DOHH2 (cell line): Measurements from ENCODE around the gene USP16.

Source experiments
- H3F3A ChIP-seq: fragments of 200-600 bp; sonication (generic), shearing (Covaris generic); 2 replicates; pipeline ENCODE4 v1.6.0; 2016; ENCODE audit warnings: antibody characterized with exemption, mild to moderate bottlenecking; ENCODE audit not compliant: control insufficient read depth, insufficient read depth
- H3K27ac ChIP-seq: fragments of 200-600 bp; sonication (generic); 2 replicates; pipeline ENCODE4 v1.5.1; 2014; ENCODE audit warnings: low read depth, mild to moderate bottlenecking, low read length, moderate library complexity
- H3K27me3 ChIP-seq: fragments of 200-600 bp; sonication (generic); 2 replicates; pipeline ENCODE4 v1.6.1; 2014; ENCODE audit warnings: mild to moderate bottlenecking, low read length, mixed read lengths; ENCODE audit not compliant: control insufficient read depth
- H3K36me3 ChIP-seq: fragments of 200-600 bp; sonication (generic); 2 replicates; pipeline ENCODE4 v1.6.1; 2014; ENCODE audit warnings: mild to moderate bottlenecking, low read length, moderate library complexity, mixed read lengths; ENCODE audit not compliant: control insufficient read depth
- H3K4me1 ChIP-seq: fragments of 200-600 bp; sonication (generic); 2 replicates; pipeline ENCODE4 v1.6.1; 2014; ENCODE audit warnings: mild to moderate bottlenecking, low read length, mixed read lengths; ENCODE audit not compliant: control insufficient read depth
- H3K4me2 ChIP-seq: fragments of 200-600 bp; sonication (generic); 2 replicates; pipeline ENCODE4 v1.6.0; 2014; ENCODE audit warnings: mild to moderate bottlenecking, low read length, moderate library complexity
- H3K4me3 ChIP-seq: fragments of 200-600 bp; sonication (generic); 2 replicates; pipeline ENCODE4 v1.5.1; 2014; ENCODE audit warnings: mild to moderate bottlenecking, low read length, mixed read lengths
- H3K79me2 ChIP-seq: fragments of 200-600 bp; sonication (generic); 2 replicates; pipeline ENCODE4 v1.6.1; 2014; ENCODE audit warnings: mild to moderate bottlenecking, low read length, mixed read lengths; ENCODE audit not compliant: control insufficient read depth
- H3K9me2 ChIP-seq: fragments of 200-600 bp; sonication (generic); replicated peaks from 2 replicates; pipeline ENCODE4 v1.6.1; 2014; ENCODE audit warnings: mild to moderate bottlenecking, low read length, mixed read lengths; ENCODE audit not compliant: control insufficient read depth
- H3K9me3 ChIP-seq: fragments of 200-600 bp; sonication (generic); 2 replicates; pipeline ENCODE4 v1.6.1; 2014; ENCODE audit warnings: antibody characterized with exemption, low read length, mixed read lengths; ENCODE audit not compliant: control insufficient read depth, insufficient read depth
- H4K20me1 ChIP-seq: fragments of 200-600 bp; sonication (generic); 2 replicates; pipeline ENCODE4 v1.6.0; 2014; ENCODE audit warnings: low read depth, mild to moderate bottlenecking, antibody characterized with exemption, low read length, moderate library complexity; ENCODE audit not compliant: control insufficient read depth, insufficient read depth
- EZH2phosphoT487 ChIP-seq: fragments of 200-600 bp; sonication (generic); IDR thresholded peaks from 2 replicates; pipeline ENCODE4 v1.6.1; 2017; ENCODE audit warnings: borderline replicate concordance, mild to moderate bottlenecking, antibody characterized with exemption, low read length, moderate library complexity, mixed read lengths
- TF ChIP-seq, protein P1 (sequence below): fragments of 200-600 bp; sonication (generic); IDR thresholded peaks from one replicate; pipeline ENCODE4 v1.5.1; 2014; ENCODE audit warnings: antibody characterized with exemption, mild to moderate bottlenecking, low read depth, low read length; ENCODE audit not compliant: poor library complexity, severe bottlenecking

Gene USP16

DNA sequence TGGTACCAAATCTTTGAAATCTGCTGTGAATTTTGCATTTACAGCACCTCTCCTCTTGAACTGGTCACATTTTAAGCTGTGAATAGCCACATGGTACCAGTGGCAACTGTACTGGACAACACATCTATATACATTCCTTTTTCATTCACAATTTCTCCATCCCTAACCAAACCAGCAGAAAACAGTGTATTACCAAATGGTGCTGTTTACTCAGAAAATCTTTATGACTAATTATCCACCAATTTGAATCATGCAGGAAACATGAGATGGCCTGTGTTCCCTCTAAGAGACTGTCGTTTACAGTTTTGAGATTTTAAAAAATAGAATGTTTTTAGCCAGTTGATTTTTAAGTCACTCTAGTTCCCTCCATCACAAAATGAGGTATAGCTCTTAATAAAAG is 66.6 kb downstream of the USP16 start:
- H3K4me1 ChIP-seq = peaks cover 11% of the 10 kb centered on the region
- no peaks in the 10 kb centered on the region for H4K20me1 ChIP-seq
- no peaks in the 10 kb centered on the region for H3K27me3 ChIP-seq
- no peak overlapping the region for H3K27ac ChIP-seq
- no peaks in the 10 kb centered on the region for H3K9me3 ChIP-seq
- H3K4me2 ChIP-seq = no peak overlapping the region
- TF ChIP-seq, protein P1, sequence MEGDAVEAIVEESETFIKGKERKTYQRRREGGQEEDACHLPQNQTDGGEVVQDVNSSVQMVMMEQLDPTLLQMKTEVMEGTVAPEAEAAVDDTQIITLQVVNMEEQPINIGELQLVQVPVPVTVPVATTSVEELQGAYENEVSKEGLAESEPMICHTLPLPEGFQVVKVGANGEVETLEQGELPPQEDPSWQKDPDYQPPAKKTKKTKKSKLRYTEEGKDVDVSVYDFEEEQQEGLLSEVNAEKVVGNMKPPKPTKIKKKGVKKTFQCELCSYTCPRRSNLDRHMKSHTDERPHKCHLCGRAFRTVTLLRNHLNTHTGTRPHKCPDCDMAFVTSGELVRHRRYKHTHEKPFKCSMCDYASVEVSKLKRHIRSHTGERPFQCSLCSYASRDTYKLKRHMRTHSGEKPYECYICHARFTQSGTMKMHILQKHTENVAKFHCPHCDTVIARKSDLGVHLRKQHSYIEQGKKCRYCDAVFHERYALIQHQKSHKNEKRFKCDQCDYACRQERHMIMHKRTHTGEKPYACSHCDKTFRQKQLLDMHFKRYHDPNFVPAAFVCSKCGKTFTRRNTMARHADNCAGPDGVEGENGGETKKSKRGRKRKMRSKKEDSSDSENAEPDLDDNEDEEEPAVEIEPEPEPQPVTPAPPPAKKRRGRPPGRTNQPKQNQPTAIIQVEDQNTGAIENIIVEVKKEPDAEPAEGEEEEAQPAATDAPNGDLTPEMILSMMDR = no peak
- TF ChIP-seq EZH2phosphoT487 = no peak
- no peaks in the 10 kb centered on the region for H3K36me3 ChIP-seq
- no peaks in the 10 kb centered on the region for H3K9me2 ChIP-seq
- H3K4me3 ChIP-seq = no peak overlapping the region
- H3K79me2 ChIP-seq = no peaks in the 10 kb centered on the region
- no peaks in the 10 kb centered on the region for H3F3A ChIP-seq

DNA sequence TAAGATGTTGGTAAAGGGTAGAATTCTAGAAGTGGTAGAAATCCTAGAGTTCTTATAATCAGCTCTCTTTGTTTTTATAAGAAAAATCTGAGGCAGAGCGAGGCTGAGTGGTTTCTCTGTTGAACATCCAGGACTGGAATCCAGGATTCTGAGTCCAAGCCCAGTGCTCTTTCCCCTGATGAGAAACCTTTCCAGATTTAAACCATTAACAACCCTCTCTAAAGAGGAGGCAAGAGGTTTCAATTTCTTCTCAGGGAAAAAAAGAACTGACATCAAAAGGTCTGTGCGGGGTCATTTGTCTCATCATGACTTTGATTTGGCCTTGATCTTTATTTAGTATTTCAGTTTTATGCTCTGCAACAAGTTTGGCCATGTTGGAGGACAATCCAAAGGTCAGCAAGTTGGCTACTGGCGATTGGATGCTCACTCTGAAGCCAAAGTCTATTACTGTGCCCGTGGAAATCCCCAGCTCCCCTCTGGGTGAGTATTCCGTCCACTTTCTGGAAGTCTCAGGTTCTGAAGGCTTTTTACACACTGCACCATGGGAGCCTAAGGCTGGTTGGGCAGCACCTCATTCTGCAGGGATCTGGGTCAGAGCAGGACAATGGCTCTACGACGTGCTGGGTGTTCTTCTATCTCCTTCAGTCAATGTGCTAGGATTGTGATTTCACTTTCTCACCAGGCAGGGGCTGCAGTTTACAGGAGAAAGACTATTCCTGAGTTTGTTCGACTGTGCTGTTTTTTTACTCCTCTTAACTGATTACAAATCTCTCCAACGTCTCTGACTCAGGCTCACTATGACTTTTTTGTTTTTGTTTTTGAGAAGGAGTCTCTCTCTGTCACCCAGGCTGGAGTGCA is 67.9 kb downstream of the USP16 start:
- peaks cover 11% of the 10 kb centered on the region for H3K4me1 ChIP-seq
- H3K4me3 ChIP-seq = no peak overlapping the region
- H3K27me3 ChIP-seq = no peaks in the 10 kb centered on the region
- no peaks in the 10 kb centered on the region for H4K20me1 ChIP-seq
- H3K4me2 ChIP-seq = no peak overlapping the region
- H3K27ac ChIP-seq = no peak overlapping the region
- no peaks in the 10 kb centered on the region for H3F3A ChIP-seq
- no peaks in the 10 kb centered on the region for H3K79me2 ChIP-seq
- no peaks in the 10 kb centered on the region for H3K9me2 ChIP-seq
- TF ChIP-seq, protein P1 = no peak
- no peak for TF ChIP-seq EZH2phosphoT487
- no peaks in the 10 kb centered on the region for H3K9me3 ChIP-seq
- no peaks in the 10 kb centered on the region for H3K36me3 ChIP-seq

DNA sequence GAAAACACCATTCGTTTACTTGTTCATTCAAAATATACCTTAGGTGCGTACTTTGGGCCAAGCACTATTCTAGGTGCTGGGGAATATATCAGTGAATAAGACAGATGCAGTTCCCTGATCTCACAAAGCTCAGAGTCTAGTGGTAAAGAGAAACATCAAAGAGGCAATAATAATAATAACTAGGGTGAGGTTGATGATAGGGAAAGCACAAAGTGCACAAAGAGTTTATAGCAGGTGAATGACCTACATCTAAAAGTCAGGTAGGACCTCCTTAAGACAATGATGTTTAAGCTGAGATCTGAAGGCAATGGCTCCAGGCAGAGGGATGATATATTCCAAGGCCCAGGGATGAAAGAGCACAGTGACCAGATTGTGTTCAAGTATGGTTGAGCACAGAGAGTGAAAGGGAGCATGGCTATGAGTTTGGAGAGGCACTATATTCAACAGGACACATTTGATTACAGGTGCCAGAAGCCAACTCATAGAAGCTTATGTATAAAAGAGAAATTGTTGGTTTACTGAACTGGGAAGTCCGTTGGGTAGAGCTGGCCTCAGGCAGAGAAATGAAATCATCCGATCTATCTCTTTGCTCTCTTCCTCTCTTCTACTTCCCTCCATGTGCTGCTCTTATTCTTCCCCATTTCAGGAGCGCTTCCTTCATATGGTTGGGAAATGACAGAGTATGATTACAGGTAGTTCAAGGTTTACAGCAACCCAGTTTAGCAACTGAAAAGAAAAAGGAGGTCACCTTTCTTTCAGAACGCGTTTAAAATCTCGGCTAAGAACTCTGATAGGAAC is 71.9 kb downstream of the USP16 start:
- TF ChIP-seq, protein P1 = no peak
- TF ChIP-seq EZH2phosphoT487 = no peak
- H3K9me2 ChIP-seq = no peaks in the 10 kb centered on the region
- no peaks in the 10 kb centered on the region for H3K9me3 ChIP-seq
- H3K4me1 ChIP-seq = peaks cover 20% of the 10 kb centered on the region
- H3K27me3 ChIP-seq = no peaks in the 10 kb centered on the region
- no peaks in the 10 kb centered on the region for H4K20me1 ChIP-seq
- H3K4me2 ChIP-seq = no peak overlapping the region
- H3F3A ChIP-seq = no peaks in the 10 kb centered on the region
- no peaks in the 10 kb centered on the region for H3K79me2 ChIP-seq
- H3K27ac ChIP-seq = no peak overlapping the region
- H3K4me3 ChIP-seq = no peak overlapping the region
- H3K36me3 ChIP-seq = no peaks in the 10 kb centered on the region
